GM10266 (cell line): ENCODE results near the gene SLBP.

ENCODE experiments used
- DNase-seq: peaks from one replicate; pipeline ENCODE4 v3.0.0; 2012; ENCODE audit errors: extremely low spot score
- TF ChIP-seq, protein P1 (sequence below): IDR thresholded peaks from 2 replicates; pipeline ENCODE4 v1.5.1; 2012; ENCODE audit warnings: mild to moderate bottlenecking, low read depth; ENCODE audit not compliant: control insufficient read depth, insufficient read depth; ENCODE audit errors: missing control alignments

SLBP gene

DNA sequence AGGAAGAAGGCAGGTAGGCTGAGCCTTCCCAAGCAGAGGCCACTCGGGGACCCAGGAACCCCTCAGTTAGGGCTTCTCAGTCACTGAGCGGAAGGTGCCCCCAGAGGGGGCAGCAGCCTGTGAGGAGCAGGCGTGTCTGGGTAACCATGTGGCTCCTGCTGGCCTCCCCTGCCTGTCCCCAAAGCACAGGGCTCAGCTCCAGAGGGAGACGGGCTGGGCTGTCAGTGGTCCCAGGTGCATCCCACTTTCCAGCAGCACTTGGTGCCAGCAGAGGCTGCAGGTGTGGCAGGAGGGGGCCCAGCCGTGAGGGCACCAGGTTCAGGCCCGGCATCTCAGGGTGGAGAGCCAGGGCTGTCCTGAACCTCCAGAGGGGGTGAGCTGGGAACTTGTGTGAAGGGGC, 31.9 kb upstream of the SLBP start:
- TF ChIP-seq, protein P1, sequence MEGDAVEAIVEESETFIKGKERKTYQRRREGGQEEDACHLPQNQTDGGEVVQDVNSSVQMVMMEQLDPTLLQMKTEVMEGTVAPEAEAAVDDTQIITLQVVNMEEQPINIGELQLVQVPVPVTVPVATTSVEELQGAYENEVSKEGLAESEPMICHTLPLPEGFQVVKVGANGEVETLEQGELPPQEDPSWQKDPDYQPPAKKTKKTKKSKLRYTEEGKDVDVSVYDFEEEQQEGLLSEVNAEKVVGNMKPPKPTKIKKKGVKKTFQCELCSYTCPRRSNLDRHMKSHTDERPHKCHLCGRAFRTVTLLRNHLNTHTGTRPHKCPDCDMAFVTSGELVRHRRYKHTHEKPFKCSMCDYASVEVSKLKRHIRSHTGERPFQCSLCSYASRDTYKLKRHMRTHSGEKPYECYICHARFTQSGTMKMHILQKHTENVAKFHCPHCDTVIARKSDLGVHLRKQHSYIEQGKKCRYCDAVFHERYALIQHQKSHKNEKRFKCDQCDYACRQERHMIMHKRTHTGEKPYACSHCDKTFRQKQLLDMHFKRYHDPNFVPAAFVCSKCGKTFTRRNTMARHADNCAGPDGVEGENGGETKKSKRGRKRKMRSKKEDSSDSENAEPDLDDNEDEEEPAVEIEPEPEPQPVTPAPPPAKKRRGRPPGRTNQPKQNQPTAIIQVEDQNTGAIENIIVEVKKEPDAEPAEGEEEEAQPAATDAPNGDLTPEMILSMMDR: no peak
- no peak for DNase-seq

DNA sequence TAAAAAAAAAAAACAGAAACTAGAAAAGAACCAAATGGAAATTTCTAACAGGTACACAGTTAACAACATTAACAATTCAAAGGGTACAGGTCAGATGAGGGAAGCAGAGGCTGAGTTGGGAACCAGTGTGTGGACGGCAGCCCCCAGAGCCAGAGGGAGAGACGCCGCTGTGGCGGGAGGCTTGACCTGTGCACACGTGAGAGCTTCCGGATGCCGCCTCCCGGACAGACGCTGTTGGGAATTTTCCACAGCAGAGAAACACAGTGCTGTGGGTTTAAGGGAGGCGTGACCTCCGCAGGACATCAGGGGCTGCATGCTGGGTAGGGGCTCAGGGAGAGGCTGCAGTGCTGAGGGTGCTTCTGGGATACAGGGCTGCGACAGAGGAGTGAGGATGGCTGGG, 31.4 kb upstream of the SLBP start:
- DNase-seq: no peak
- TF ChIP-seq, protein P1: no peak

DNA sequence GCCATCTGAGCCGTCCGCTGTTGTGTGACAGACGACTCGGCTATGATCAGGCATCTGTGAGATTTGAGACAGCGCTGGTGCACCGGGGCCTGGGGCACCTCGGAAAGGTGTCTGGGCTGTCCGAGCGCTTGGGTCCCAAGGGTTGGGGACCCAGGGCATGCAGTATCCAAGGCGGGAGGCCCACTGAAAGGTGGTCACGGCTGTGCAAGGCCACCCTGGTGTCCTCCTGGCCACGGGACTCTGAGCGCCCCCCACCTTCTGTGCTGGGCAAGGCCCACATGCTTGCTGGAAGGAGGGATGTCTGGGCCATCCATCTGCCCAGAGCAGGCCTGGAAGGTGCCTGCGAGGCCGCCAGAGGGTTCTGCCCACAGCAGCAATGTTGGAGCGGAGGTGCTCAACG, 29.1 kb upstream of the SLBP start:
- TF ChIP-seq, protein P1: no peak
- DNase-seq: no peak

DNA sequence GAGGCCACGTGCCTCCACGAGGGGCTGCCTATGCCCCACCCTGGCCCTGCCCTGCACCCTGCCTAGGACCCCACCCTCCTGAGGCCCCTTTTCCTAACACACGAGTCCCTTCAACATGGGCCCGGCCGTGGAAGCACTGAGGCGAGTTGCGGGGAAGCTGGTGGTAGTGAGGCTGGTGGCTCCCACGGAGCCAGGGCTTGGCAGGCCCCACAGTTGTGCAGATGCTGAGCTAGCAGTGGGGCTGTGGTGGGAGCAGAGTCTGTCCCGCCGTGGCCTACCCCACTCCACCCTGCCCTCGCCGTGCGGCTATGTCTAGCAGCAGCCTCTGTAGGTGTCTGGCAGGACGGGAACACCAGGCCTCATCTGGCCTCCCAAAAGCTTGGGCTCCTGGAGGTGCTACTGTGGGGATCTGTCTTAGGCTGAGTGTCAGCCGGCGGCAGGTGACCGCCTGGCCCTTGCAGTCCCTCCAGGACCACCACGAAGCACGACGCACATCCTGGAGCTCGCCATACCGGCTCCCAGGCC, 28.0 kb upstream of the SLBP start:
- TF ChIP-seq, protein P1: no peak
- DNase-seq: no peak

DNA sequence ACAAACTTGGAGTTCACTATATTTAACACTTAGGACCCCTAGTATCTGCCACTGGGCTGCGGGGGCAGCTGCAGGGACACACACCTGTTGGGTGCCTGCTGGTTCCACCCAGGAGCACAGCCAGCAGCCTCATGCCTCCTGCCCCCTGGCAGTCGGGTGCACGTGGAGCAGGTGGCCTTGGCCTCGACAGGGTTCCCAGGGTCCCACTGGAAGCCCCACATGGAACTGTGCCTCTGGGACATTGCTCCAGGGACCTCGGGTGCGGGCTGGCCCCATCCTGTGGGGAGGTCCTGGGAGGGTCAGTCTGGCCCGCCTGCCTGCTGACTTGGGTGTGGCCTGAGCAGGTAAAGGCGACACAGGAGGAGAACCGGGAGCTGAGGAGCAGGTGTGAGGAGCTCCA, 27.2 kb upstream of the SLBP start:
- DNase-seq: no peak
- TF ChIP-seq, protein P1: no peak

DNA sequence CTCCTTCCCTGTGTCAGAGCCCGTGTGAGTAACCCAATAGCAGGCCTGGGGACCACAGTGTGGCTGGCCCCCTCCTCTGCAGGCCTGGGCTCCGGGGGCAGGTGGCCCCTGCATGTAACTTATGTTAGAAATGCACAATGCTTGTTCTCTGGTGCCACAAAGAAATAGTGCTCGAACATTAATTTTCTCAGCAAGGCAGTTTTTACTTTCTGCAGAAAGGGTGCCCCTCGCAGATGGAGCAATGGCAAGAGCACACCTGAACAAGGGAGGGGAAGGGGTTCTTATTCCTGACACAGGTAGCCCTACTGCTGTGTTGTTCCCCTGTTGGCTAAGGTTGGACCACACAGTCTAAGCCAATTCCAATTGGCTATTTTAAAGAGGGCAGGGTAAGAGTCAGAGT, 26.3 kb upstream of the SLBP start:
- TF ChIP-seq, protein P1: no peak
- DNase-seq: no peak

DNA sequence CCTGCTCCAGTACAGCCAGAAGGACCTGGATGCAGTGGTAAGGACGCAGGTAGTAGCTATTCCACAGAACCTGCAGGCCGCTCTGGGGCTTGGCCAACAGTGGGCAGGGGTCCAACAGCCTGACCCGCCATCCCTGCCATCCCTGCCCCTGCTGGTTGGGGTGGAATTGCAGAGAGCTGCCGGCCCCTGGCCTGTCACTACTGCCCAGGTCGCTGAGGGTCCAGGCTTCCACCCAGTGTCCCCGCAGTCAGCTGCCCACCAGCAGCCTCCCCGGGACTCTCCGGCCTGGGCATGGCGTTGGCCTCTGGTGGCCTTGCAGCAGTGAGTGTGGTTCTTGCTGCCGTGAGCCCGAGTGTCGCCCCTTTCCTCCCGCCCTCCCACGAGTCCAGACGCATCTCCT, 25.5 kb upstream of the SLBP start:
- TF ChIP-seq, protein P1: no peak
- DNase-seq: no peak
